Natural killer cell (primary cell): ENCODE results near the gene CCNQ. TPM values are rescaled to one million over a fixed set of nuclear protein-coding genes. Genes with fewer than 3 reads are reported as not detected.

ENCODE experiments used
- ATAC-seq, 3 donors: fragments of 150-1000 bp in 2 of 3; fragments of 200-7000 bp in 1 of 3; cut with Tn5 transposase; 1 replicate in 1 of 3; 2 replicates in 2 of 3; pipeline ENCODE4 v1.10.0; 2021; ENCODE audit warnings: mild to moderate bottlenecking in 2 of 3, moderate library complexity in 2 of 3
- DNase-seq, 2 donors: peaks; one replicate each; pipeline versions ENCODE4 v3.0.0 to v3.0.0-alpha.2; 2013 to 2021; ENCODE audit warnings: mixed read lengths in 1 of 2
- H3K27ac ChIP-seq: one replicate; pipeline ENCODE4 v1.5.1; 2013; ENCODE audit warnings: mild to moderate bottlenecking, low read length
- H3K27me3 ChIP-seq: one replicate; pipeline ENCODE4 v1.6.1; 2013; ENCODE audit warnings: low read length; ENCODE audit not compliant: control insufficient read depth, insufficient read depth
- H3K36me3 ChIP-seq: one replicate; pipeline ENCODE4 v1.6.1; 2013; ENCODE audit warnings: low read length; ENCODE audit not compliant: control insufficient read depth, insufficient read depth
- H3K4me1 ChIP-seq: one replicate; pipeline ENCODE4 v1.6.1; 2013; ENCODE audit warnings: low read length; ENCODE audit not compliant: control insufficient read depth, insufficient read depth
- H3K4me3 ChIP-seq: one replicate; pipeline ENCODE4 v1.5.1; 2013; ENCODE audit warnings: low read length
- H3K9me3 ChIP-seq: one replicate; pipeline ENCODE4 v1.6.1; 2013; ENCODE audit warnings: low read length; ENCODE audit not compliant: control insufficient read depth, insufficient read depth
- H3K27ac Mint-ChIP-seq, 2 donors: one replicate each; pipeline ENCODE4 v1.8.0; 2022; ENCODE audit warnings: mild to moderate bottlenecking in 2 of 2, mixed read lengths in 2 of 2, moderate library complexity in 1 of 2
- H3K27me3 Mint-ChIP-seq, 2 donors: one replicate each; pipeline ENCODE4 v1.8.0; 2022; ENCODE audit warnings: low read depth in 2 of 2, mixed read lengths in 2 of 2
- H3K36me3 Mint-ChIP-seq: one replicate; pipeline ENCODE4 v1.8.0; 2022; ENCODE audit warnings: mixed read lengths
- H3K4me1 Mint-ChIP-seq, 2 donors: one replicate each; pipeline ENCODE4 v1.8.0; 2022; ENCODE audit warnings: mixed read lengths in 2 of 2
- H3K4me3 Mint-ChIP-seq: one replicate; pipeline ENCODE4 v1.8.0; 2022; ENCODE audit warnings: mild to moderate bottlenecking, moderate library complexity, mixed read lengths
- H3K9me3 Mint-ChIP-seq, 2 donors: one replicate each; pipeline ENCODE4 v1.8.0; 2022; ENCODE audit warnings: mixed read lengths in 2 of 2
- WGBS: methylation state at CpG from one replicate; pipeline ENCODE4 v1.1.7; 2013; ENCODE audit warnings: missing lambda C conversion rate; ENCODE audit not compliant: insufficient coverage; 5-methylcytosine and 5-hydroxymethylcytosine counted together
- intact Hi-C: fragments of 100-400 bp; cut with micrococcal nuclease; formaldehyde crosslinking; loops from one replicate; pipeline ENCODE4 v1.14.2; 2022
- total RNA-seq, 4 donors: library from RNA; stranded (reverse); fragments of 120-200 nt in 1 of 4; gene quantifications; one replicate each; pipeline versions ENCODE4 v1.2.3 to v1.2.4, GENCODE V29; 2013 to 2022
- TF ChIP-seq, protein P1 (sequence below): fragments of 200-600 bp; IDR thresholded peaks from one replicate; pipeline ENCODE4 v1.8.0; 2022; ENCODE audit warnings: antibody characterized with exemption

The CCNQ gene
- total RNA-seq, 3 donors from 2014 or later (not counting 1 experiment from before 2014, with no cell fraction given): 9.0 to 17.2 (median 12.5) TPM

- H3K9me3 Mint-ChIP-seq: no peaks in the 10 kb centered on the region
- ATAC-seq (no peak), DNase-seq (no peak)
- no peaks in the 10 kb centered on the region for H3K36me3 Mint-ChIP-seq
- 60% methylated on average over 7 of the region's 7 CpGs for WGBS
- no peak overlapping the region for H3K4me3 ChIP-seq
- TF ChIP-seq, protein P1, sequence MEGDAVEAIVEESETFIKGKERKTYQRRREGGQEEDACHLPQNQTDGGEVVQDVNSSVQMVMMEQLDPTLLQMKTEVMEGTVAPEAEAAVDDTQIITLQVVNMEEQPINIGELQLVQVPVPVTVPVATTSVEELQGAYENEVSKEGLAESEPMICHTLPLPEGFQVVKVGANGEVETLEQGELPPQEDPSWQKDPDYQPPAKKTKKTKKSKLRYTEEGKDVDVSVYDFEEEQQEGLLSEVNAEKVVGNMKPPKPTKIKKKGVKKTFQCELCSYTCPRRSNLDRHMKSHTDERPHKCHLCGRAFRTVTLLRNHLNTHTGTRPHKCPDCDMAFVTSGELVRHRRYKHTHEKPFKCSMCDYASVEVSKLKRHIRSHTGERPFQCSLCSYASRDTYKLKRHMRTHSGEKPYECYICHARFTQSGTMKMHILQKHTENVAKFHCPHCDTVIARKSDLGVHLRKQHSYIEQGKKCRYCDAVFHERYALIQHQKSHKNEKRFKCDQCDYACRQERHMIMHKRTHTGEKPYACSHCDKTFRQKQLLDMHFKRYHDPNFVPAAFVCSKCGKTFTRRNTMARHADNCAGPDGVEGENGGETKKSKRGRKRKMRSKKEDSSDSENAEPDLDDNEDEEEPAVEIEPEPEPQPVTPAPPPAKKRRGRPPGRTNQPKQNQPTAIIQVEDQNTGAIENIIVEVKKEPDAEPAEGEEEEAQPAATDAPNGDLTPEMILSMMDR: no peak
- H3K9me3 ChIP-seq: no peaks in the 10 kb centered on the region
- peaks cover 5 to 6% of the 10 kb centered on the region in 2 donors for H3K27me3 Mint-ChIP-seq
- H3K4me3 Mint-ChIP-seq: no peak overlapping the region
- no peaks in the 10 kb centered on the region for H3K4me1 Mint-ChIP-seq
- H3K27ac Mint-ChIP-seq: no peak overlapping the region
- H3K36me3 ChIP-seq: no peaks in the 10 kb centered on the region
- H3K27me3 ChIP-seq: no peaks in the 10 kb centered on the region
- H3K4me1 ChIP-seq: no peaks in the 10 kb centered on the region
- intact Hi-C loops: no loop called here
- no peak overlapping the region for H3K27ac ChIP-seq
Observed at GRCh38 chrX:153547195-153547594, 51.7 kb downstream of the CCNQ start.

DNA sequence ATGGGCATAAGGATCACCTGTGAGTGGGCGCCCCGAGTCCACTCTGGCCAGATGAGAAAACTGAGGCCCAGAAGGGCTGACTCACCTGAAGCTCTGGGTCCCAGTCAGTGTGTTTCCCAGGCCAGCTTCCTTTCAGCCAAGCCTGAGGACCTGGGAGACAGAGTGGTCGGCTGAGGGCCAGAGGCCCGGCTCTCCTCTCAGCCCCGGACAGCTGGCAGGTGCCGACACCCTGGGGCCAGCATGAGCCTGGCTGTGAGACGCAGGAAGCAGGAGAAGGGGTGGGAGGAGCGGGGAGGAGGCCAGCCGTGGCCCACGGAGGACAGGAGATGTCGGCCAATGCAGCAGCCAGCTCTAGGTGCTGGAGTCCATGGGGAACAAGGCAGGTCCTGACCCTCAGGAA lies 52.6 kb downstream of the CCNQ start:
- TF ChIP-seq, protein P1: no peak
- no peaks in the 10 kb centered on the region for H3K9me3 ChIP-seq
- 90% methylated on average over 11 of the region's 11 CpGs for WGBS
- H3K4me1 Mint-ChIP-seq: no peaks in the 10 kb centered on the region
- H3K27ac ChIP-seq: no peak overlapping the region
- no peak overlapping the region for H3K4me3 Mint-ChIP-seq
- intact Hi-C loops: no loop called here
- H3K4me1 ChIP-seq: no peaks in the 10 kb centered on the region
- no peak overlapping the region for H3K27ac Mint-ChIP-seq
- ATAC-seq: no peak
- H3K9me3 Mint-ChIP-seq: no peaks in the 10 kb centered on the region
- peaks cover 5 to 6% of the 10 kb centered on the region in 2 donors for H3K27me3 Mint-ChIP-seq
- no peaks in the 10 kb centered on the region for H3K36me3 Mint-ChIP-seq
- H3K4me3 ChIP-seq: no peak overlapping the region
- H3K27me3 ChIP-seq: no peaks in the 10 kb centered on the region
- H3K36me3 ChIP-seq: no peaks in the 10 kb centered on the region
- no peak for DNase-seq

DNA sequence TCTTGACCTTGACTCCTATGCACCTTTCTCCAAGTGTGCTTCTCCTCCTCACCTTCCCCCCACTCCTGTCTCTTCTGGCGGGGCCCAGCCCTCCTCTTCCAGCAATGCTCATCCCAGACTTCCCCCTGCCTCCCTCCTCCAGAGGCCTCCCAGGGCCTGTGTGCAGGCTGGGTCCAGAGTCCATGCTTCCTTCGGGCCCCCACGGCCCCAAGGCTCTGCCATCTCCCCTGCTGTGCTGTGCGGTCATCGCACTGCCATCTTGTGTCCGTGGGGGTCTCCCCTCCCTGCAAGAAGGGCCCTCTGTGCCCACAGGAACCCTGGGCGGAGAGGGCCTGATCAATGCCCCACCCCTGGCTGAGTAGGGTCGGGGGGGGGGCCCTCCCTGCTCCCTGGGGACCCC lies 54.2 kb downstream of the CCNQ start:
- Histone ChIP-seq H3K27me3 (no peaks in the 10 kb centered on the region), H3K4me3 (no peak overlapping the region), H3K36me3 (no peaks in the 10 kb centered on the region), H3K4me1 (peaks cover 1% of the 10 kb centered on the region), H3K27ac (no peak overlapping the region), H3K9me3 (no peaks in the 10 kb centered on the region)
- Mint-ChIP-seq H3K9me3 (no peaks in the 10 kb centered on the region), H3K4me3 (no peak overlapping the region), H3K27ac (no peak overlapping the region), H3K27me3 (peaks cover 6 to 7% of the 10 kb centered on the region in 2 donors), H3K4me1 (no peaks in the 10 kb centered on the region), H3K36me3 (no peaks in the 10 kb centered on the region)
- intact Hi-C loops: no loop called here
- ATAC-seq (no peak), DNase-seq (no peak)
- 86% methylated on average over 7 of the region's 8 CpGs for WGBS
- TF ChIP-seq, protein P1: no peak

DNA sequence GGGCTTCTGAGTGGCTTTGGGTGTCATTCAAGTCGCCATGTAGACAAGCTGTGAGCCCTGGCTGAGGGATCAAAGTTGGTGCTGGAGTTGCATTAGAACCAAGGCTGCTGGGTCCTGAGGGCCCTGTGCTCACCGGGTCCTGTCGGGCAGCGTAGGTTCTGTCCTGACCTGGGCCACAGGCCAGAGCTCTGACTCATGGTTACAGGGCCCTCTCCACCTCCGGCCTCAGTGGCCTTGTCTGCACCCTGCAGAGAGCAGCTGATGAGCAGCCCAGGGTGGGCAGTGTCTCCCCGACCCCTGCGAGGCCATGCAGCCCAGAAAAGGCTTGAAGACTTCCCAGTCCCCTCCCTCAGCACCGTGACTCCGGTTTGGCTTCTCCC lies 59.0 kb downstream of the CCNQ start:
- 74% methylated on average over 9 of the region's 9 CpGs for WGBS

More for the DNA sequence above, 59.0 kb downstream of the CCNQ start:
- H3K36me3 ChIP-seq: no peaks in the 10 kb centered on the region
- H3K4me1 ChIP-seq: peaks cover 4% of the 10 kb centered on the region
- Mint-ChIP-seq H3K27ac (no peak overlapping the region), H3K27me3 (peaks cover 0 to 2% of the 10 kb centered on the region in 2 donors), H3K36me3 (no peaks in the 10 kb centered on the region), H3K4me3 (no peak overlapping the region), H3K4me1 (no peaks in the 10 kb centered on the region), H3K9me3 (no peaks in the 10 kb centered on the region)
- ATAC-seq: no peak
- no peak overlapping the region for H3K27ac ChIP-seq
- DNase-seq: no peak
- intact Hi-C loops: loop anchor here (5.0 kb wide), 1 partner anchor 127 kb away; no protein-coding TSS in a partner anchor
- TF ChIP-seq, protein P1: no peak
- H3K27me3 ChIP-seq: no peaks in the 10 kb centered on the region
- no peaks in the 10 kb centered on the region for H3K9me3 ChIP-seq
- H3K4me3 ChIP-seq: no peak overlapping the region
